HCT116 (cell line): ENCODE results near the gene CHRND. TPM values are rescaled to one million over a fixed set of nuclear protein-coding genes. Genes with fewer than 3 reads are reported as not detected.
"Not testable (repeated sequence)": the region's sequence is repeated elsewhere in the genome, so short reads cannot be mapped to it uniquely, and the experiment has no call there.

Experiments used
- ATAC-seq: fragments of 200-7000 bp; cut with Tn5 transposase; 2 replicates; pipeline ENCODE4 v1.9.1; 2020; ENCODE audit warnings: mild to moderate bottlenecking, moderate library complexity
- BruUV-seq: library from RNA; stranded (reverse); fragments of 400-500 nt; replicated peaks from 2 replicates; lab custom pipeline; 2021; lab: Mats Ljungman, UMichigan
- CTCF ChIA-PET: fragments of 300-600 bp; sonication (Branson Sonifier 250); formaldehyde crosslinking; loops from one replicate; lab custom pipeline; 2021; ENCODE audit warnings: antibody characterized with exemption; lab: Charles Lee
- POLR2A ChIA-PET: fragments of 300-600, 350-600 bp; sonication (Branson Sonifier 250); formaldehyde crosslinking; loops from one replicate; lab custom pipeline; 2021; ENCODE audit warnings: antibody characterized with exemption; lab: Charles Lee
- RAD21 ChIA-PET, 2 experiments: fragments of 300-600 bp; sonication (Branson Sonifier 250); formaldehyde crosslinking; loops; one replicate each; lab custom pipeline; 2023; ENCODE audit warnings: low total read pairs in 2 of 2; ENCODE audit not compliant: uncharacterized antibody in 2 of 2, unreplicated experiment in 2 of 2, low non-redundant PET in 1 of 2; lab: Charles Lee
- DNase-seq: peaks from one replicate; pipeline ENCODE4 v3.0.0-alpha.2; 2010; ENCODE audit warnings: low read depth, low spot score
- H2AFZ ChIP-seq: fragments of 200-600 bp; shearing (Covaris generic), sonication (generic); 2 replicates; pipeline ENCODE4 v1.6.1; 2017; ENCODE audit warnings: low read depth, mixed run types, mixed read lengths, antibody characterized with exemption, low read length; ENCODE audit not compliant: poor library complexity, severe bottlenecking
- H3K27ac ChIP-seq: 2 replicates; pipeline ENCODE4 v1.5.1; 2012; ENCODE audit warnings: low read depth, low read length
- H3K27me3 ChIP-seq: fragments of 200-600 bp; sonication (generic); 2 replicates; pipeline ENCODE4 v1.6.1; 2016; ENCODE audit warnings: mixed run types, low read length, mixed read lengths; ENCODE audit not compliant: insufficient read depth
- H3K36me3 ChIP-seq, 2 experiments: fragments of 200-500 bp in 1 of 2; fragments of 200-600 bp in 1 of 2; sonication (Bioruptor generic) in 1 of 2; sonication (generic) in 1 of 2; 2 replicates each; pipeline versions ENCODE4 v1.5.1 to v1.6.1; 2014 to 2016; ENCODE audit warnings: low read length in 2 of 2, inconsistent platforms in 1 of 2, mixed read lengths in 1 of 2, mixed run types in 1 of 2; ENCODE audit not compliant: insufficient read depth in 2 of 2, control insufficient read depth in 1 of 2
- H3K4me1 ChIP-seq, 2 experiments: fragments of 200-600 bp in 1 of 2; sonication (generic) in 1 of 2; 2 replicates each; pipeline versions ENCODE4 v1.5.1 to v1.6.1; 2012 to 2017; ENCODE audit warnings: low read length in 2 of 2, inconsistent platforms in 1 of 2, mild to moderate bottlenecking in 1 of 2, mixed read lengths in 1 of 2, mixed run types in 1 of 2, moderate library complexity in 1 of 2; ENCODE audit not compliant: insufficient read depth in 2 of 2, control insufficient read depth in 1 of 2
- H3K4me2 ChIP-seq: fragments of 200-600 bp; sonication (generic); 2 replicates; pipeline ENCODE4 v1.6.1; 2017; ENCODE audit warnings: mixed run types, low read length, mixed read lengths
- H3K4me3 ChIP-seq, 2 experiments: fragments of 200-600 bp in 1 of 2; sonication (generic) in 1 of 2; replicated peaks in 1 of 2; 2 replicates each; pipeline ENCODE4 v1.5.1; 2011 to 2016; ENCODE audit warnings: low read length in 2 of 2, control low read depth in 1 of 2, low read depth in 1 of 2, mild to moderate bottlenecking in 1 of 2, mixed read lengths in 1 of 2, mixed run types in 1 of 2
- H3K79me2 ChIP-seq: fragments of 200-600 bp; sonication (generic); 2 replicates; pipeline ENCODE4 v1.6.1; 2017; ENCODE audit warnings: mild to moderate bottlenecking, mixed run types, low read length, moderate library complexity, mixed read lengths; ENCODE audit not compliant: insufficient read depth
- H3K9ac ChIP-seq: fragments of 200-600 bp; sonication (generic); 2 replicates; pipeline ENCODE4 v1.6.1; 2016; ENCODE audit warnings: low read length, mixed read lengths
- H3K9me2 ChIP-seq: fragments of 200-600 bp; sonication (generic), shearing (Covaris generic); 2 replicates; pipeline ENCODE4 v1.6.1; 2017; ENCODE audit warnings: mixed run types, mild to moderate bottlenecking, moderate library complexity; ENCODE audit not compliant: insufficient read depth
- H3K9me3 ChIP-seq, 2 experiments: fragments of 200-500 bp in 1 of 2; fragments of 200-600 bp in 1 of 2; sonication (Bioruptor generic) in 1 of 2; sonication (generic) in 1 of 2; 2 replicates each; pipeline ENCODE4 v1.6.1; 2014 to 2017; ENCODE audit warnings: low read length in 2 of 2, mixed read lengths in 2 of 2, inconsistent platforms in 1 of 2, low read depth in 1 of 2, mild to moderate bottlenecking in 1 of 2, mixed run types in 1 of 2, moderate library complexity in 1 of 2; ENCODE audit not compliant: control insufficient read depth in 1 of 2, insufficient read depth in 1 of 2
- H4K20me1 ChIP-seq: fragments of 200-600 bp; sonication (generic), shearing (Covaris generic); 2 replicates; pipeline ENCODE4 v1.6.1; 2017; ENCODE audit warnings: mixed run types, mild to moderate bottlenecking, moderate library complexity; ENCODE audit not compliant: insufficient read depth
- ATF3 ChIP-seq: IDR thresholded peaks from 2 replicates; pipeline ENCODE4 v1.6.1; 2012
- CEBPB ChIP-seq: IDR thresholded peaks from 2 replicates; pipeline ENCODE4 v1.6.1; 2012; ENCODE audit warnings: low read depth
- EGR1 ChIP-seq: IDR thresholded peaks from 2 replicates; pipeline ENCODE4 v1.6.1; 2012; ENCODE audit warnings: low read depth
- ELF1 ChIP-seq: IDR thresholded peaks from 2 replicates; pipeline ENCODE4 v1.6.1; 2012; ENCODE audit warnings: low read depth, borderline replicate concordance
- EZH2 ChIP-seq: fragments of 200-600 bp; sonication (generic); IDR thresholded peaks from 2 replicates; pipeline ENCODE4 v1.6.1; 2017; ENCODE audit warnings: antibody characterized with exemption, mixed run types
- EZH2phosphoT487 ChIP-seq: fragments of 200-600 bp; IDR thresholded peaks from 2 replicates; pipeline ENCODE4 v1.6.1; 2018; ENCODE audit warnings: antibody characterized with exemption, borderline replicate concordance
- FOSL1 ChIP-seq: IDR thresholded peaks from 2 replicates; pipeline ENCODE4 v1.6.1; 2012; ENCODE audit warnings: low read depth
- JUND ChIP-seq: IDR thresholded peaks from 2 replicates; pipeline ENCODE4 v1.6.1; 2012
- POLR2A ChIP-seq: IDR thresholded peaks from 2 replicates; pipeline ENCODE4 v1.7.0; 2011; ENCODE audit warnings: borderline replicate concordance; ENCODE audit not compliant: insufficient read depth, insufficient read length; ENCODE audit errors: extremely low read depth
- POLR2AphosphoS5 ChIP-seq: IDR thresholded peaks from 2 replicates; pipeline ENCODE4 v1.6.1; 2011; ENCODE audit warnings: mild to moderate bottlenecking, low read depth, low read length, moderate library complexity
- REST ChIP-seq: IDR thresholded peaks from 2 replicates; pipeline ENCODE4 v1.6.1; 2012; ENCODE audit warnings: low read depth
- SIN3A ChIP-seq: IDR thresholded peaks from 2 replicates; pipeline ENCODE4 v1.6.1; 2012; ENCODE audit warnings: low read depth
- SRF ChIP-seq: IDR thresholded peaks from 2 replicates; pipeline ENCODE4 v1.6.1; 2012; ENCODE audit warnings: low read depth
- YY1 ChIP-seq: IDR thresholded peaks from 2 replicates; pipeline ENCODE4 v1.6.1; 2011; ENCODE audit warnings: low read length, low read depth, moderate library complexity, mild to moderate bottlenecking; ENCODE audit not compliant: insufficient replicate concordance; ENCODE audit errors: extremely low read depth
- ZFX ChIP-seq: fragments of 450-650 bp; IDR thresholded peaks from 2 replicates; pipeline ENCODE4 v1.6.1; 2017
- intact Hi-C: fragments of 100-400 bp; cut with micrococcal nuclease; formaldehyde crosslinking; loops from 2 replicates; pipeline ENCODE4 v1.10.0; 2022
- total RNA-seq: library from RNA; stranded (reverse); gene quantifications from one replicate; pipeline ENCODE4 v1.2.1, GENCODE V29; 2021; ENCODE audit not compliant: unreplicated experiment
- TF ChIP-seq, protein P1 (sequence below), 3 experiments: fragments of 200-600 bp in 1 of 3; sonication (generic) in 1 of 3; IDR thresholded peaks in 2 of 3; conservative IDR thresholded peaks in 1 of 3; 2 replicates each; pipeline ENCODE4 v1.5.1; 2012 to 2017; ENCODE audit warnings: low read depth in 2 of 3, low read length in 2 of 3, antibody characterized with exemption in 1 of 3, borderline replicate concordance in 1 of 3, control low read depth in 1 of 3, mild to moderate bottlenecking in 1 of 3, mixed read lengths in 1 of 3, mixed run types in 1 of 3, moderate library complexity in 1 of 3; ENCODE audit not compliant: insufficient read depth in 1 of 3

The CHRND gene
- total RNA-seq, 1 experiment from 2014 or later, result not detected

DNA sequence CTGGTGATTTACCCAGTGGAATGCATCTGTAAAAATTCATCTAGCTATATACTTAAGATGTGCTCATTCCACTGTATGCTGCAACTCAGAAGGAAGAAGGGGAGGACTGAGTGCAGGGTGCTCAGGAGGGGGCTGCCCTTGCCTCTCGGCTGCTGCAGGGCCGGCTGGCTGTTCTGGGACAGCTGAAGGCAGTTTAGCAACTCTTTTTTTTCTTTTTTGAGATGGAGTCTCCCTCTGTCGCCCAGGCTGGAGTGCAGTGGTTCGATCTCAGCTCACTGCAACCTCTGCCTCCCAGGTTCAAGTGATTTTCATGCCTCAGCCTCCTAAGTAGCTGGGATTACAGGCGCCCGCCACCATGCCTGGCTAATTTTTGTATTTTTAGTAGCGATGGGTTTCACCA, 6.9 kb downstream of the CHRND start:
- H3K4me1 ChIP-seq, BruUV-seq, H3K27ac ChIP-seq, CTCF ChIA-PET, H3K27me3 ChIP-seq, H3K79me2 ChIP-seq, H3K4me3 ChIP-seq, DNase-seq, H3K9me3 ChIP-seq, H3K9ac ChIP-seq, H3K9me2 ChIP-seq, H3K36me3 ChIP-seq, H3K4me2 ChIP-seq, intact Hi-C loops, ATAC-seq, H2AFZ ChIP-seq, RAD21 ChIA-PET, H4K20me1 ChIP-seq: not testable (repeated sequence)
- POLR2A ChIA-PET, result interaction anchor here (1.1 kb wide), 1 partner anchor 18 kb away, joined by 3 read pairs; the partner anchor contains the start of genes EIF4E2 and TIGD1

DNA sequence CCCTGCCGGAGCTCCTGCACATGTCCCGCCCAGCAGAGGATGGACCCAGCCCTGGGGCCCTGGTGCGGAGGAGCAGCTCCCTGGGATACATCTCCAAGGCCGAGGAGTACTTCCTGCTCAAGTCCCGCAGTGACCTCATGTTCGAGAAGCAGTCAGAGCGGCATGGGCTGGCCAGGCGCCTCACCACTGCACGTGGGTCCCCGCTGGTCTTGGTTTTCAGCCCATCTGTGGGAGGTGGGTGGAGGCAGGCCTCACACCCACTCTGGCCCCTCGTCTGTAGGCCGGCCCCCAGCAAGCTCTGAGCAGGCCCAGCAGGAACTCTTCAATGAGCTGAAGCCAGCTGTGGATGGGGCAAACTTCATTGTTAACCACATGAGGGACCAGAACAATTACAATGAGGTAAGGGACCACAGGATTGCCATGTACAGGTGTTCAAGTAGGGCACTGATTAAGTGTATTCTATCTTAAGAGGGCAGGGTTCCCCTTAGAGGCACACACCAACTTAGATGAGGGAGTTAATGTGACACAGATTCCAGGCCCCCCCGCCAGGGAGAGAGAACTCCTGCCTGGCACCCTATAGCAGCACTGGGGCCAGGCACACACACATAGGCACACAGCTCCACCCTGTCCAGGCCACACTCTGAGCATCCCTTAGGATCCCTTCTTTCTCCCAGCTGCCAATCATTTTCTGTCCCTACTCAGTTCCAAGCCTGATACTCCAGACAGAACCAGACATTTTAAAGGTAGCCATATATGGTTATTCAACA, 8.2 kb downstream of the CHRND start:
- no TSS peak for BruUV-seq
- Histone ChIP-seq H3K36me3 (no peaks in the 10 kb centered on the region), H3K27ac (no peak overlapping the region), H3K79me2 (no peaks in the 10 kb centered on the region), H2AFZ (no peak overlapping the region), H4K20me1 (no peaks in the 10 kb centered on the region), H3K9me3 (peaks cover 0 to 8% of the 10 kb centered on the region in 2 experiments; a peak in 3 of 4 replicates), H3K4me1 (no peaks in the 10 kb centered on the region), H3K4me2 (no peak overlapping the region), H3K9me2 (no peaks in the 10 kb centered on the region), H3K9ac (no peak overlapping the region), H3K4me3 (no peak overlapping the region), H3K27me3 (no peaks in the 10 kb centered on the region)
- RAD21 ChIA-PET, result no interaction called here
- intact Hi-C loops, result no loop called here
- POLR2A ChIA-PET, result no interaction called here
- ATAC-seq, result no peak
- TF ChIP-seq EZH2phosphoT487, result no peak
- no peak for TF ChIP-seq SIN3A
- no peak for TF ChIP-seq YY1
- no peak for TF ChIP-seq POLR2A
- no peak for TF ChIP-seq SRF
- no peak for TF ChIP-seq ATF3
- no peak for TF ChIP-seq CEBPB
- no peak for TF ChIP-seq JUND
- no peak for TF ChIP-seq ELF1
- TF ChIP-seq EGR1, result no peak
- TF ChIP-seq REST, result no peak
- no peak for TF ChIP-seq POLR2AphosphoS5
- TF ChIP-seq EZH2, result no peak
- TF ChIP-seq, protein P1, sequence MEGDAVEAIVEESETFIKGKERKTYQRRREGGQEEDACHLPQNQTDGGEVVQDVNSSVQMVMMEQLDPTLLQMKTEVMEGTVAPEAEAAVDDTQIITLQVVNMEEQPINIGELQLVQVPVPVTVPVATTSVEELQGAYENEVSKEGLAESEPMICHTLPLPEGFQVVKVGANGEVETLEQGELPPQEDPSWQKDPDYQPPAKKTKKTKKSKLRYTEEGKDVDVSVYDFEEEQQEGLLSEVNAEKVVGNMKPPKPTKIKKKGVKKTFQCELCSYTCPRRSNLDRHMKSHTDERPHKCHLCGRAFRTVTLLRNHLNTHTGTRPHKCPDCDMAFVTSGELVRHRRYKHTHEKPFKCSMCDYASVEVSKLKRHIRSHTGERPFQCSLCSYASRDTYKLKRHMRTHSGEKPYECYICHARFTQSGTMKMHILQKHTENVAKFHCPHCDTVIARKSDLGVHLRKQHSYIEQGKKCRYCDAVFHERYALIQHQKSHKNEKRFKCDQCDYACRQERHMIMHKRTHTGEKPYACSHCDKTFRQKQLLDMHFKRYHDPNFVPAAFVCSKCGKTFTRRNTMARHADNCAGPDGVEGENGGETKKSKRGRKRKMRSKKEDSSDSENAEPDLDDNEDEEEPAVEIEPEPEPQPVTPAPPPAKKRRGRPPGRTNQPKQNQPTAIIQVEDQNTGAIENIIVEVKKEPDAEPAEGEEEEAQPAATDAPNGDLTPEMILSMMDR (IDR thresholded peaks at IDR 0.05 in 2 of 3, conservative IDR thresholded peaks at IDR 0.05 in 1 of 3; ENCODE audit: borderline replicate concordance in 1 of 3, insufficient read depth in 1 of 3, low read depth in 2 of 3, low read length in 2 of 3), result no peak
- TF ChIP-seq FOSL1, result no peak
- TF ChIP-seq ZFX, result no peak
- DNase-seq, result no peak
- CTCF ChIA-PET, result no interaction called here
